GM13976 (cell line): ENCODE results near the gene PDE9A.

Experiments
- DNase-seq: peaks from one replicate; pipeline ENCODE4 v3.0.0; 2012; ENCODE audit warnings: low spot score
- in situ Hi-C: fragments of 300-500 bp; cut with MboI; formaldehyde crosslinking; loops from one replicate; pipeline ENCODE4 v1.12.0; 2022; ENCODE audit warnings: low sequenced_read_pairs, mixed read lengths, inconsistent platforms; ENCODE audit not compliant: unreplicated experiment
- TF ChIP-seq, protein P1 (sequence below): IDR thresholded peaks from 2 replicates; pipeline ENCODE4 v1.5.1; 2012; ENCODE audit warnings: borderline replicate concordance, mild to moderate bottlenecking; ENCODE audit not compliant: insufficient read depth; ENCODE audit errors: extremely low read depth, missing control alignments, control extremely low read depth

Gene PDE9A

DNA sequence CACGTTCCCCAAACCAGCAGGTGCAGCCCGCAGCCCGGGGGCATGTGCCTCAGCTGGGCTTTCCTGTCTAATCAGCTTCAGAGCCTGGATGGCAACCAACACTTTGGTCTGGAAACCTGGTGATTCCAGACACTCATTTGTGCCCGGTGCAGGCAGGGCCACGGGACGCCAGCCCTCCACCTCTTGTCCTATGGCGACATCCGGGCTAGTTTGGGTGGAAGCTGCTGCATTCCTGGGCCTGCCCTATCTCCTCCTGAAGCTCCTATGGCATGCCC, 114.1 kb downstream of the PDE9A start:
- TF ChIP-seq, protein P1, sequence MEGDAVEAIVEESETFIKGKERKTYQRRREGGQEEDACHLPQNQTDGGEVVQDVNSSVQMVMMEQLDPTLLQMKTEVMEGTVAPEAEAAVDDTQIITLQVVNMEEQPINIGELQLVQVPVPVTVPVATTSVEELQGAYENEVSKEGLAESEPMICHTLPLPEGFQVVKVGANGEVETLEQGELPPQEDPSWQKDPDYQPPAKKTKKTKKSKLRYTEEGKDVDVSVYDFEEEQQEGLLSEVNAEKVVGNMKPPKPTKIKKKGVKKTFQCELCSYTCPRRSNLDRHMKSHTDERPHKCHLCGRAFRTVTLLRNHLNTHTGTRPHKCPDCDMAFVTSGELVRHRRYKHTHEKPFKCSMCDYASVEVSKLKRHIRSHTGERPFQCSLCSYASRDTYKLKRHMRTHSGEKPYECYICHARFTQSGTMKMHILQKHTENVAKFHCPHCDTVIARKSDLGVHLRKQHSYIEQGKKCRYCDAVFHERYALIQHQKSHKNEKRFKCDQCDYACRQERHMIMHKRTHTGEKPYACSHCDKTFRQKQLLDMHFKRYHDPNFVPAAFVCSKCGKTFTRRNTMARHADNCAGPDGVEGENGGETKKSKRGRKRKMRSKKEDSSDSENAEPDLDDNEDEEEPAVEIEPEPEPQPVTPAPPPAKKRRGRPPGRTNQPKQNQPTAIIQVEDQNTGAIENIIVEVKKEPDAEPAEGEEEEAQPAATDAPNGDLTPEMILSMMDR, result no peak
- in situ Hi-C loops, result no loop called here
- DNase-seq, result no peak

DNA sequence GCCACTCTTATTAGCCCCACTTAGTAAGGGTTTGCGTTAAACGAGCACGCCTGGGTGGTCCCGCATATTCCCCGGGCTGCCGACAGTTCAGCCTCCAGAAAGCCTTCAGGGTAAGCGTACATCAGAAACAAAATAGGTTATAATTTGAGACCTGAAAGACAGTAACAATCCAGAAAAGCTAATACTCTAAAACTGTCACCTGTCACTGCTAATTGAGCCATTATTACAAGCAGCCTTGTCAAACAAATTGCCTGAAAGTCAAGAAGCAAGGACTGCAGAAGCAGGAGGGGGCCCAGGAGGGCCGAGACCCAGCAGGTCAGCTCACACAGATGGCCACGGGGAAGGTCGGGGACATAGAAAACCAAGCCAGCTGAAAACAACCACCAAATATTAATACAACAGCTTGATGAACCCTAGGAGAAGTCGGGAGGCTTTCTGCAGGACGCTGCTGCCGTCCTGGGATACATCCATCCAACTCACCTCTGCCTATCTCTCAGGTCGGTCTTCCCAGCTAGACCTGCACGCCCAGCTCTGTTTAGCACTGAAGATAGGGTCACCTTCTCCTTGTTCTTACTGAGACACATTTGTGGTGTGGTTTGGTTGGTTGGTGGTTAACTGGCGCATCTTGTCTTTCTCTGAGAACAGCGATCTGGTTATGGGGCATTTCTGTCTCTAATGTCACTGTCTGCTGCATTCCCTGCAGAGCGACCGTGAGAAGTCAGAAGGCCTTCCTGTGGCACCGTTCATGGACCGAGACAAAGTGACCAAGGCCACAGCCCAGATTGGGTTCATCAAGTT, 115.1 kb downstream of the PDE9A start:
- TF ChIP-seq, protein P1, result no peak
- DNase-seq, result no peak
- in situ Hi-C loops, result no loop called here

DNA sequence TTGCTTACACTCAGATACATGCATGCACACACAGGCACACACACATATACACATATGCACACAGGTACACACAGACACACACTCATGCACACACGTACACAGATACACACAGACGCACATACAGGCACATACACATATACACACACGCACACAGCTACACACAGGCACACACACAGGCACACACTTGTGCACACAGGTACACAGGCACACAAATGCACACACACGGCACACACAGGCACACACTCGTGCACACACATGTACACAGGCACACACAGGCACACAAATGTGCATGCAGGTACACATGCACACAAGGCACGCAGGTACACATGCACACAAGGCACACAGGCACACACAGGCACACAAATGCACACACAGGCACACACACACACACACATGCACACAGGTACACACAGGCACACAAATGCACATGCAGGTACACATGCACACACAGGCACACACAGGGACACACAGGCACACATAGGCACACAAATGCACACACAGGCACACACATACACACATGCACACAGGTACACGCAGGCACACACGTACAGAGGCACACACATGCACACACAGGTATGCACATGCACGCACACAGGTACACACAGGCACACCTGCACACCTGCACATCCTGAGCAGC, 115.9 kb downstream of the PDE9A start:
- in situ Hi-C loops, result no loop called here
- TF ChIP-seq, protein P1, result no peak
- no peak for DNase-seq

DNA sequence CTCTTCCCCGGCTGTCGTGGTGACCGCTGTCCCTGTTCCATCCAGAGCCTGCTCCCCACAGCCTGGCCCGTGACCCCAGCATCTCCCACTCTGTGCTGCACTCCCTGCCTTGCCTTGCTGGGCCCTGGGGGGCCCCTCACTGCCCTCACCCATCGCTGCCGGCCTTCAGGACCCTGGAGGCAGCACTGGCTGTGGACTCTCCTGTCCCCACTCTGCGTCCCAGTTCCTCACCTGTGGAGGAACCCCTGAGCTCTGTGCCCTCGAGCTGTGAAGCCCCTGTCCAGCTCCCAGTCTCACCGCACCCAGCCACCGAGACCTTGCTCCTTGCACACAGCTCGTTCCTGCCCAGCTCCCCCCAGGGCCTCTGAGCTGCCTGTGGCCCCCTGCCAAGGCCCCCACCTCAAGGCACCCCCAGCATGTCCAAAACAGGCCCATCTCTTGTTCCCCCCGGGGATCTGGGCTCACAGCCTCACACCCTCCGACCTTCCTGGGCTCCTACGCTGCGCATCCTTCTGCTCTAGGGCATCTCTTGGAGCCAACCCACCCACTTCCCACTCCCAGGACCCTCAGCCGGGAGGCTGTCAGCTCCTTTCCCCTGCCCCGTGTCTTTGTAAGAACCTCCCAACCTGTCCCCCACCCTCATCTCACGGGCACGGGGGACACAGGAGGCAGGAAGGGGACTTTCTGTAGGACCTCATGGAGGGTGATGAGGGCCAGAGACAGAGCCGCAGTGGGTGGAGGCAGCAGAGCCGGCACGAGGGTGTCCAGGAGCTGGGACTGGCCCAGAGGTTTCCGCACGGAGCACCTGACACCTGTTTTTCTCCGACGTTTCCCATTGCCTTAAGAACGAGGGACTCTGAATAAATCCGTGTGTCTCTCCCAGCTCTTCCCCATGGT, 116.6 kb downstream of the PDE9A start:
- TF ChIP-seq, protein P1, result no peak
- in situ Hi-C loops, result no loop called here
- no peak for DNase-seq

DNA sequence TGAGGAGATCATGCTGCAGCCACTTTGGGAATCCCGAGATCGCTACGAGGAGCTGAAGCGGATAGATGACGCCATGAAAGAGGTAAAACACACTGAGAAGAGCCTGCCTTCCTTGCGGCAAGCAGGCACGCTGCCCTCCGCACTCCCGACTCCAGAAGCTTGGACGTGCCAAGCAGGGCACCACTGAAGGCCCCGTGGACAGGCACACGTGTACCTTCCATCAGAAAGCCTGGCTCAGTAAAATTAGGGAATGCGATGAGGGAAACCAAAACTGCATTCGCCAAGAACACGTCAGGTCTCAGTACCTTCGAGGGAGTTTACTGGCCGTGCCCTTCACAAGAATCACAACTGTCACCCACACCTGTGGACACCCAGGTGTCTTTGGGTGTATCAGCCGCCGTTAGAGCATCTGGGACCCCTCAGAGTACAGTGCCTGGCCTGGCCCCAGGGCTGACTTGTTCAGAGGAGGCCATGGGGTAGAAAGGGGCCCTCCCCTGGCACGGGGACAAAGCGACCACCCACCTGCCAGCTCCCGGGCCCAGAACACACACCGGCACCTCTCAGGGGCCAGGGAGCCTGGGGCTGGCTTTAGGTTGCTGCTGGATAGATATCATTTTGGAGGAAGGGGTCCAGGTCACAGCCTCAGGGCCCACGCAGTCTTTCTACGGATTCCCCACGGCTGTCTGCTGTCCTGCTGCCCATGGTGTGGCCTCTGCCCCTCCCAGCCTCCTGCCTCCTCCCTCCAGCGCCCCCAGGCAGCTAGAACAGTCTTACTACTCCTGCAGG, 117.5 kb downstream of the PDE9A start:
- DNase-seq, result no peak
- in situ Hi-C loops, result no loop called here
- TF ChIP-seq, protein P1, result no peak

DNA sequence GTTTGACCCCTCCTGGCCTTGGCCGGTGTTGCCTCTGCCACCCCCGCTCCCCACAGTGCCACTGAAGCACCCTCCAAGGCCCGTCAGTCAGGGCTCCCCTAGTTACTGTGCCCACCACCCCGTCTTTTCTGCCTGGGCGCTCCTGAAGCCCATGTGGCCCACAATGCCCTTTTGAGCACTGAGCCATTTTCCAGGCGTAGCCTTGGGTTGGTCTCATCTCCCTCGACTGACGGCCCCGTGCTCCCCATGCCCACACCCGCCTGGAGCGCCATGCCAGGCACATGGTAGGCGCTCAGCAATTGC, 118.0 kb downstream of the PDE9A start:
- in situ Hi-C loops, result no loop called here
- DNase-seq, result no peak
- TF ChIP-seq, protein P1, result no peak
